NCI-H146 treated with DMSO at 0.1 percent for 48 hours (cell line): ENCODE measurements around the gene SRD5A1.

Experiments
- DNase-seq: peaks from one replicate; lab custom pipeline; 2025; ENCODE audit not compliant: unreplicated experiment; lab: John Stamatoyannopoulos, UW

Gene SRD5A1

GRCh38 chr5:6711409-6712141, 78.3 kb downstream of the SRD5A1 start:
- no peak for DNase-seq

DNA sequence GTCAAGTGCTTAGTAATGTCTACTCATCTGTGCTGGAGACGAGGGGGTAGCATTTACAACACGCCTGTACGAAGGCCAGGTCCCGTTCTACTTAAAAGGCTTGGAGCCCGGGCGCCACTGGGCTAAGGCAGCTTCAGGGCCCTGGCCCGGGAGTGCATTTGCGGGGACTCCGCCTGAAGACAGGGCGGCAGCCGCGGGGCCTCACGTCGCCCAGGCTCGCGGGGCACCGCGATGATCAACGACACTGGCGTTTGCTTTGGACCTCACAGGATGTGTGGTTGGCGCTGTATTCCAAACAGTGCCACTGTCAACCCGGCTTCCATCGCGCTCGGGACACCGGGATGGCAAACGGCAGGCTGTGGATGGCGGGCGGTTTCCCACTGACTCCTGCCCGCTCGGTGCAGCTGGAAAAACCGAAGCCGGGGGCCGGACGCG, 78.9 kb downstream of the SRD5A1 start:
- DNase-seq = no peak

- peak; percentile 92 for DNase-seq
Measured at GRCh38 chr5:6712577-6713273, 79.5 kb downstream of the SRD5A1 start.

- no peak for DNase-seq
Measured at GRCh38 chr5:6713274-6714225, 80.3 kb downstream of the SRD5A1 start, which contains the start of gene TENT4A. Gene TENT4A (plus strand): TSS chr5:6713432. CDS start chr5:6713984, 552 bp downstream.

- DNase-seq = no peak
Measured at GRCh38 chr5:6714226-6715041, 81.2 kb downstream of the SRD5A1 start.

DNA sequence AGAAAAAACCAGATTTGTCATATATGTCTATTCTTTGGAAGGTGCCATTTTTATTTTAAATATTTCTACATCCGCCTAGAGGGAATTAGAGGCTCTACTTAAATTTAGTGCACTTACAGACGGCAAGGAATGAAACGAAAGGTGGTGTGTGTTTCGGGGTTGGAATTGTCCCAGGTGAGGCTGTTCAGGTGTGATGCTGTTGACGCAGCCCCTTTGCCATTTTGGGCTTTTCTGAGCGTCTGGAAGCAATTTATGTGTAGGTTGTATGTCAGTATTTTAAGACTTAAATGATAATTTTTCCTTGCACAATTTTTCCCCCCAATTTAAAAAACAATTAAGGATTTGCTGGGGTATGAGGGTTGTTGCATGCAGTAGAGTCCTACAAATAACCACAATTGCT, 82.0 kb downstream of the SRD5A1 start:
- DNase-seq = no peak

- DNase-seq = no peak
Measured at GRCh38 chr5:6715758-6716628, 82.8 kb downstream of the SRD5A1 start.

GRCh38 chr5:6716629-6717149, 83.4 kb downstream of the SRD5A1 start:
- DNase-seq = no peak

GRCh38 chr5:6717247-6717646, 84.0 kb downstream of the SRD5A1 start:
- no peak for DNase-seq

DNA sequence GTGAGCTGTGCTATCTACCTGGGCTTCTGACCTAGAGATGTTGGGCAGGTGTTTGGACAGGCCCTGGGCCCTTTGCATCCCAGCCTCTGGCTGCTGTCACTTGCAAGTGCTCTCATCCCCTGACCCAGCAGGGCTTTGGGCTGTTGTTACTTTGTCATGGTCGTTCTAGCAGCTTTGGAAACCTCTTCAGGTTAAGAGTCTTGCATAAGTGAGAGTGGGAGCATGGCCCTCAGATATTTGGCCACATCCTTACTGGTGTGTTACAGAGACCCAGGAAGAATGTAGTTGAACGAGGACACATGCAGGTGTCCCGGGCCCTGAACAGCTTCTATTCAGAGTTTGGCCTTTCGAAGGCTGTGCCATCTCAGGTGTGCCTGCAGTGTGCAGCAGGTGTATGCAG, 84.4 kb downstream of the SRD5A1 start:
- DNase-seq = no peak

DNA sequence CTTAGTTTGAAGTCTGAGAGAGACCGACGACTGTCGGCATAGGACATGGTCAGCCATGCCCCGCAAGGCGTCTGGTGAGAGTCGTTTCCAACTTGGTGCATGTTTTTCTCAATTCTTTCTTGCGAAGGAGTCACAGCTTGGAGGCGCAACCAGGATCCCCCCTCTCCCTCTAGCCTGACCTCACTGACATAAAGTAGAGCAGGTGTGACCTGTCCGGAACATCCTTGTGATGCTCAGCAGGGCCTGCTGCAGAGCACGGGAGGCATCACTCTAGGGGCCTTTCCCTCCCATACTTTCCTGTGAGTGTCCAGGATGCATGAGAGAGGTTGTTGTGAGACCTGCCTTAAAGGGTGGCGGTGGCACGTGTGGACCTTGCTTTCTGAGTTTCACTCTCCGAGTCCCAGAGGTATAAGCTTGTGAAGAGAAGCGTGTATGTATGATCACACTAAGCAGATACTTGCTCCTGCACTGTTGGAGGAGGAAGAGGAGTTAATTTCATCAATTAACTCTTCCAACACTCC, 85.0 kb downstream of the SRD5A1 start:
- no peak for DNase-seq

DNA sequence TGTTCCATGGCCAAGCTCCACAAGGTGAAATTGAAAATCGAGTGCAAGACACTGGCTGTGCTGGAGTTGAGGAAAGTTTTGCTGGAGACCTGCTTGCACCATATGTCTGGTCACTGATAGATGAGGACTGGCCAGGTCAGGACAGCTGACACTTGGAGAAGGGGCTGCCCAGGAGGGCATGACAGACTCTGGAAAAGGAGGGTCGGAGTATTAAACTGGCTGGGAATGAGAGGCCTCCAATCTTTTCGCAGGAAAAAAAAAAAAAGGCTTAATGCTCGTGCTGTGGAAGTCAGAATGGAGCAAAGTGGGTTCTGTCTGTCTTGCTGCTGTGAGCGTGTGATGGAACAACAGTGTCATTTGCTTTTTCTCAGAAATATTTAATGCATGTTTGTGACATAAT, 85.5 kb downstream of the SRD5A1 start:
- DNase-seq = no peak

DNA sequence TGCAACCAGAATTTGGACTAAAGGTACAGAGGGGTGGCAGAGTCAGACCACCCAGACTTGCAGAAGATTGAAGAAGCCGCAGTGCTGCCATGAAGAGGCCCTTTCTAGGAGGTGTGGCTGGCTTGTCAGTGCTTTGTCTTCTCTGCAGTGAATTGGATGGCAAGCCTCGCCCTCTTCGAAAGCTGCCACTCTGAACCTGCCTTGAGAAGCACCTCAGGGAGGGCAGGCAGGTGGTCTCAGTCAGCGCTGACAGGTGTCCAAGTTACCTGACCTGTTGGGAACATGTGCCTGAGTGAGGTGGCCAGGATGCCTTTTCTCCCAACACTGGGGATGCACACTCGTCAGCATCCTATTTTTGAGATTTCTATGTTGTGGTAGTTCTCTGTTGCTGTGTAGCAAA, 86.2 kb downstream of the SRD5A1 start:
- no peak for DNase-seq

DNA sequence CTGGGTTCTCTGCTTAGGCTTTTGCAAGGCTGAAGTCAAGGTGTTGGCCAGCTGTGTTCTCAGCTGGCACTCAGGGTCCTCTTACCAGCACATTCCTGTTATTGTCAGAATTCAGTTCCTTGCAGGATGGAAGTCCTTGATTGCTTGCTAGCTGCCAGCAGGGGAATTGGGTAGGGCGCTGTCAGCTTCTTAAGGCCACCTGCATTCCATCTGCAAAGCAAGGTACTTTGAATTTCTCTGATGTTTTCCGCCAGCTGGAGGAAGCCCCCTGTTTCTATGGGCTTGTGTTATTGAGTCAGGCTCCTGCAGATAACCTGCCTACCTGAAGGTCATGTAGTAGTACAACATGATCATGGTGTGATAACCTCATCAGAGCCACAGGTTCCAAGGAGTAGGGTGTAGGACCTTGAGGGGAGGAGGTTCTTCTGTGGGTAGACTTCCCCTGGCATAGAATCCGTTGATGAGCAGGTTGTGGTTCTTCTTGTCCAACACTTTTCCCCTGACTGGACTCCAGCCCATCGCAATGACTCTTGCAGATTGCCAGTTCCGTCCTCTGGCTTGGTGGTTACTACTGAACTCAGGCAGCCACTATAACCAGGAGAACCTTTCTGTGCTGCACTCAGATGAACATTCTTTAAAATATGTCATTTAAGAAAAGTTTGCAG, 86.8 kb downstream of the SRD5A1 start:
- no peak for DNase-seq

DNA sequence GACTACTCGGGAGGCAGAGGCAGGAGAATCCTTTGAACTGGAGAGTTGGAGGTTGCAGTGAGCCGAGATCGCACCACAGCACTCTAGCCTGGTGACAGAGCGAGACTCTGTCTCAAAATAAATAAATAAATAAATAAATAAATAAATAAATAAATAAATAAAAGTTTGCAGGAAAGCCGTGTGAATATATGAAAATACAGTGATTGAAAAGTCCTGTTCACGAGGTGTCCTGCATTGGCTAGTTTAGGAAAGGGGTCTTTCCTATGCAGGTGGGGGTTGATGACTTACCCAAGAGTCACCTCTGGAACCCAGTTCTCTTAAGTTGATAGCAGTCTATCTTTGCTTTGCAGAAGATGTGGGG, 87.3 kb downstream of the SRD5A1 start:
- no peak for DNase-seq

GRCh38 chr5:6721442-6721841, 88.2 kb downstream of the SRD5A1 start:
- no peak for DNase-seq

DNA sequence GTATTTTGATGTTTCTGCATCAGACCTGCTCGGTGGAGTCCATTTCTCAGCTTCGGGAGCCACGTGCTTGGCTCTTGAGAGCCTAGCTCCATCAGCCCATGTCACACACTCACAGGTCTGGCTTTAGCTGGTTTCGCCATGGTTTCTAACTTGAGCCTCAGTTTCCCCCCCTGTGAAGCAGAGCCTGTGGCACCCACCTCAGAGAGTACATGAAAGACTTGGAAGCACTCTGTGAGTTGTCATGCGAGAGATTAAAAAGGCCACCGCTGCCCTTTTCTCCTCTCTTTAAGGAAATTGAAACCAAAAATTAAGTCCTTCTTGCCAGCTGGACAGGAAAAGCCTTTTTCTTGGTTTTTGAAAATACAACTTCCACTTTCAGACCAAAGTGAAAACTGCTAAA, 88.8 kb downstream of the SRD5A1 start:
- DNase-seq = no peak

DNA sequence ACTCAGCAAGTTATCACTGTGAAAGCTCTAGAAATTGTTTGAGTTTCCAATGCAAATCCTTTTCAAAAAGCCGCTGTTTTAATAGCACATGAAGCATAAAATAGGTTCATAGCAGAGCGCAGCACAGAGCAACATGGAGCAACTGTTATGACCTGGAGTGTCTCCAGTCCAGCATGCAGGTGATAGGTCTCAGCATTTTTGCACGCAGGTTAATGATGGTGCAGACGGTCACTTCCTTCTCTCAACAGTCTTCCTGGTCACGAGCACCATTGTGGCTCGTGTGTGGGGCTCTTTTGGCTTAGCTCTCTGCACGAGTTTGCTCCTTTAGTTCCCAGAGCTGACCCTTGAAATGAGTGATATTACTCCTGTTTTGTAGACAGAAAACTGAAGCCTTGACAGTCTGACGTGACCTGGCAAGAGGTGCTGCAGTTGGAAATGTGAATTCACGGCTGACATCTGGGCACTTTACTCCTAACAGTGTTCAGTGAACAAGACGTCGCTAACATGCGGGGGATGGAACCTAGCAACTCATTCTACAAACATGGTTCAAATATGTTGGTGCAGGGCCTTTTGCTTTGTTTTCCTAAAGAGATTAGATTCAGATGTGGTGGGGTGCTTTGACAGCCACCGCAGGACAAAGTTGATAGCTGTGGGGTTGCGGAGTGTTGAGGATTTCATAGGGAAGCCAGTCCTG, 90.0 kb downstream of the SRD5A1 start:
- no peak for DNase-seq
